ENCODE measurements around the gene PDE4B. TPM values are rescaled to one million over a fixed set of nuclear protein-coding genes. Genes with fewer than 3 reads are reported as not detected.

PDE4B gene
- total and polyA plus RNA-seq, 2 of the 13 experiments (the other 11 are each of a cell fraction or from before 2014, with no cell fraction given): not detected

- no peak overlapping the region for H3K4me3 ChIP-seq (replicated peaks in 1 of 3; ENCODE audit: insufficient read depth in 1 of 3, low read depth in 2 of 3, low read length in 3 of 3)
- H3K79me2 ChIP-seq (ENCODE audit: insufficient read depth, low read length): no peaks in the 10 kb centered on the region
- WGBS (ENCODE audit: low lambda C conversion rate): 3% methylated on average over 3 of the region's 3 CpGs
- H3K9ac ChIP-seq (ENCODE audit: insufficient read depth, low read depth, low read length): no peak overlapping the region
- DNase-seq (ENCODE audit: low spot score): no peak
- TF ChIP-seq ZNF431 (CRISPR knock-in tag; IDR thresholded peaks at IDR 0.05; ENCODE audit: borderline replicate concordance, low read depth) (no peak), MAFF (IDR thresholded peaks at IDR 0.05; ENCODE audit: low read depth, low read length) (peak; percentile 69), FOSL1 (CRISPR knock-in tag; IDR thresholded peaks at IDR 0.05; ENCODE audit: borderline replicate concordance) (no peak), SP4 (CRISPR knock-in tag; IDR thresholded peaks at IDR 0.05) (no peak), NCOA2 (CRISPR knock-in tag; IDR thresholded peaks at IDR 0.05) (no peak), HOXA3 (CRISPR knock-in tag; IDR thresholded peaks at IDR 0.05) (no peak), MAFK (conservative IDR thresholded peaks at IDR 0.05 in 1 of 2, IDR thresholded peaks at IDR 0.05 in 1 of 2; ENCODE audit: low read length in 2 of 2) (peak; percentile 56 to 76), ZKSCAN8 (CRISPR knock-in tag; IDR thresholded peaks at IDR 0.05; ENCODE audit: borderline replicate concordance) (no peak), HBP1 (CRISPR knock-in tag; IDR thresholded peaks at IDR 0.05; ENCODE audit: low read depth) (no peak), GMEB1 (CRISPR knock-in tag; IDR thresholded peaks at IDR 0.05; ENCODE audit: borderline replicate concordance) (no peak), SNAPC5 (CRISPR knock-in tag; IDR thresholded peaks at IDR 0.05; ENCODE audit: borderline replicate concordance) (no peak), SMYD3 (CRISPR knock-in tag; IDR thresholded peaks at IDR 0.05) (no peak), HNRNPL (IDR thresholded peaks at IDR 0.05; ENCODE audit: low read depth, low read length) (no peak), ZNF275 (CRISPR knock-in tag; IDR thresholded peaks at IDR 0.05; ENCODE audit: borderline replicate concordance) (no peak), GATAD1 (CRISPR knock-in tag; IDR thresholded peaks at IDR 0.05) (no peak), PLRG1 (conservative IDR thresholded peaks at IDR 0.05) (no peak), PTBP1 (IDR thresholded peaks at IDR 0.05; ENCODE audit: low read depth, low read length, poor library complexity, severe bottlenecking) (no peak), ZNF382 (CRISPR knock-in tag; IDR thresholded peaks at IDR 0.05; ENCODE audit: borderline replicate concordance) (no peak)
- ChIA-PET CTCF (ENCODE audit: low intra/inter-chr PET ratio, low total read pairs) (no interaction called here), POLR2A (no interaction called here)
- BruUV-seq (replicated peaks): no TSS peak
- in situ Hi-C loops (cut with HindIII; ENCODE audit: extremely low pct_ligation_motif_present, low pct_unique_long_range_greater_than_20kb): loop anchor here (25.0 kb wide), 2 partner anchors 510 to 785 kb away; no protein-coding TSS in a partner anchor
- H3K27me3 ChIP-seq (ENCODE audit: control insufficient read depth in 1 of 2, insufficient read depth in 2 of 2, low read length in 2 of 2): no peaks in the 10 kb centered on the region
- FAIRE-seq: no peak
- ATAC-seq: no peak
- H3K27ac ChIP-seq (ENCODE audit: extremely low read length, insufficient read depth, low read length): no peak overlapping the region
- intact Hi-C loops (cut with micrococcal nuclease; ENCODE audit: unreplicated experiment): no loop called here
- no peaks in the 10 kb centered on the region for H3K4me1 ChIP-seq (ENCODE audit: insufficient read depth, low read length)
- no peak overlapping the region for H3K4me2 ChIP-seq (ENCODE audit: low read depth, low read length)
- no peaks in the 10 kb centered on the region for H4K20me1 ChIP-seq (ENCODE audit: insufficient read depth, low read length)
- H3K9me3 ChIP-seq (ENCODE audit: low read length): no peaks in the 10 kb centered on the region
- H3K36me3 ChIP-seq (replicated peaks in 1 of 2; ENCODE audit: control insufficient read depth in 1 of 2, insufficient read depth in 2 of 2, low read length in 2 of 2): no peaks in the 10 kb centered on the region
- no peak overlapping the region for H2AFZ ChIP-seq (ENCODE audit: low read length)
Observed at GRCh38 chr1:65952696-65953095, 160.0 kb downstream of the PDE4B start.

Measured in HepG2 (cell line).